GM21526 (cell line): ENCODE measurements around the gene NPAS3.

ENCODE experiments used
- ATAC-seq: cut with Tn5 transposase; IDR thresholded peaks from one replicate; pipeline ENCODE4 v1.9.1; 2021; ENCODE audit warnings: moderate library complexity; ENCODE audit not compliant: unreplicated experiment, low FRiP score

NPAS3 gene

DNA sequence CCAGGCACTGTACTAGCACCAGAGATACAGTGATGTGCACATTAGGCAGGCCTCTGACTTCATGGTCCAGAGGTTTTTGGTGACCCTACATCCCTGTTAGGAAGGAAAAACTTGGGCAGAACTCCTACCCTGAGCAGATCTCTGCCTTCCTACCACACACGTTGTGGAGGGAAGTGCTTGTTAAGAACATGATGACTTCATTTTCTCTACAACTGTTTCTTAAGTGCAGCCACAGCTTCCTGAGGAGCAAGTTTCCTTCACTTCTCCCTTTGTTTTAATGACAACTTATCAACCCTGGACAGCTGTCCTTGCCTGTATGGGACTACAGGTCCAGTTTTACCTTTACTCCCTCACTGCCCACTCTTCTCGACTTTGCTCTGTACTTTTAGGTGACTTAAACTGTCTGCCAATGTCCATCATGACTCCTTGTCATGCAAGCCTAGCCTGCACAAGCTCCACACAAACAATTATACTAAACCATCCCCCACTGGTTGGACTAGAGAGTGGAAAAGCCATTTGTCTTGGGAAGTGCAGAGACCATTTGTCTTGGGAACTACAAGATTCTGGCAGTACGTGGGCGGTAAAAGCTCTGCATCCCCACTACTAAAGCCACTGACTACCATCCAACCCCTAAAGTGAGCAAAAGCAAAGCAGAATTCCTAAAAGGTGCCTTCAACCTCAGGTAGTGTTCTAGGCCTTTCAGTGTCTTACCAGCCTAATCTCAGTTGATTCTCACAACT is 652.4 kb downstream of the NPAS3 start:
- no peak for ATAC-seq

DNA sequence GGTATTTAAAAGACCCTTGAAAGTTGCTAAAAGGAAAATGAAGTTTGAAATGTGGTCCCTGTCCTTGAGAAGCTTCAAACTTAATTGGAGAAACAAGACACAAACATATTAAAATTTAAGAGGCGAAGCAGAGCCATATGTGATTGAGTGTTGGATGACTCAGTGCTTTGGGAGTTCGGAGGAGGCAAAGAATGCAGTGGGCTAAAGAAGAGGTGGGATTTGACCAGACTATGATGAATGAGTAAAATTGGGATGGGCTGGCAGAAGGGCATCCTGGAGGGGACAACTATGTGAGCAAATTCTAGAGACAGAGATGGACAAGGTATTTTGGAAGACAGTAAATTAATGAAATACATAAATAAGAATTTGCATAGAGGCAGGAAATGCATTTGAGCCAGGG is 653.6 kb downstream of the NPAS3 start:
- ATAC-seq, result no peak

DNA sequence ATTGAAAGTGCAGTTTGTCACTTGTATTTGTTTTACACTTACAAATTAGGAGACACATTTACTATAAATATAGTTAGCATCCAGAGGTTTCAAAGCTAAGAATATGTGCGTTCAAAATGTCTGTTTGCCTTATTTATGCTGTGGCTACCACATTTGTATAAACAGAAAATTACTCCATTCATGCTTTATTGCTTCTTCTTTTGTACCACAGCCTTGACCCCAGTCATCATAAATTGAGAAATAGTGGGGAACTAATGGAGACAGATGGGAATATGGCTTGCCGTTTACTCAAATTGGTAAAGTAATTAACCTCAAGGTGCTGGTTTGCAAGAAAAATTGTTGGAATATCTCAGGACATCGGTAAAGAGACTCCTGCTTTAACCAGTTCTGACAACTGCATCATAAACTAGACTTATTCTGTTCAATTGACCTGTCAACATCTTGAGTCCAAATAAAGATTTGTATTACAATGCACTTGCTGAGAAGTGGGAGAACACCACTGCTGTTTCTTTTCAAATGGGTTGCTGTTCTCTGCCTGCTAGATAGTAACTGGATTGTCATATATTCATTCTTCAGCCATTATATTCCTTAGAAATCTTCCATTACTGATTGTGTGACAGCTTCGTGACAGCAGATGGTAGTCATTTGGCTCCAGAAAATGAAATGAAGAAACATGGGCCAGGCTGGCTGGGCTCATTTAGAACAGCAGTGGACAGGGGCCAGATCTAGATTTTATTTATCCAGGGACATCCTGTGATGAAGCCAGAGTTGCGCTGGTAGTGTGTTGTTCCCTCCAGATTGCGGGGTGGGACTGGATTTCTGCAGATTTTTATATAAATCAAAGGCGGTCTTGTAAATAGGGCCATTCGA is 657.8 kb downstream of the NPAS3 start:
- no peak for ATAC-seq

GRCh38 chr14:33598582-33598981 is 659.9 kb downstream of the NPAS3 start:
- ATAC-seq, result no peak

DNA sequence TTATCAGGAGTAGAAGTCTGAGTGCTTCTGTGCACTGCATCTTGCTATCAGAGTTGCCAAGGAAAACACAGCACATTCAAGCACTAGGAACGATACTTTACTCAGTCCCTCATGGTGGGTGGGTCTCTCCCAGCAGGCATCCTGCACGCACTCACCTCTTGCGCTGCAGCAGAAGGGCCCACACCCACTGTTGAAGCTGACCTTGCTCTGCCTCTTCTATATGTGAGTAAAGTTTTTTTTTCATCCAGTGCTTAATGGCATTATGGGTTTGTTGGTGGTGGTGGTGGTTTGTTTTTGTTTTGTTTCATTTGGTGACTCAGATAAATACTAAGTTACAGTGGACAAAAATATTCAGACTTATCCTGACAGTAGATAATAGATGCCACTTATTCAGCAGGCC is 663.7 kb downstream of the NPAS3 start:
- no peak for ATAC-seq

GRCh38 chr14:33606591-33606990 is 667.9 kb downstream of the NPAS3 start:
- ATAC-seq, result no peak

DNA sequence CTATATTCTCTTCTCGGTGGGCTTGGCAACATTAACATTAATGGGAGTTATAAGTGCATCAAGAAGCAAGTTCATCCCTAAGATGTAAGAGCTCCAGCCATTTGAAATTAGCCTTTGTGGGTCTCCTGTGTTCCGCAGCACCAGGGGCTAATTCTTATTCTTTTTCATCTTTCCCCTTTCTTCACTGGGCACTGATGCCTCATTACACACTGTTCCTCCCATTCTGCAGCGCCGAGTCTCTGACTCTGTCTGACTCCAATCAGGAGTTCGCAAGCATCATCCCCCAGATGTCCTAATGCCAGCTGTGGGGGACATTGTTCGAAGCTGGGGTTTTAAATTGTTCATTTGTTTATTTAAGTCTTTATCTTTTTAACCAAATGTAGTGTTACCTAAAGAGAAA is 670.9 kb downstream of the NPAS3 start:
- no peak for ATAC-seq

GRCh38 chr14:33610121-33610520 is 671.4 kb downstream of the NPAS3 start:
- no peak for ATAC-seq

DNA sequence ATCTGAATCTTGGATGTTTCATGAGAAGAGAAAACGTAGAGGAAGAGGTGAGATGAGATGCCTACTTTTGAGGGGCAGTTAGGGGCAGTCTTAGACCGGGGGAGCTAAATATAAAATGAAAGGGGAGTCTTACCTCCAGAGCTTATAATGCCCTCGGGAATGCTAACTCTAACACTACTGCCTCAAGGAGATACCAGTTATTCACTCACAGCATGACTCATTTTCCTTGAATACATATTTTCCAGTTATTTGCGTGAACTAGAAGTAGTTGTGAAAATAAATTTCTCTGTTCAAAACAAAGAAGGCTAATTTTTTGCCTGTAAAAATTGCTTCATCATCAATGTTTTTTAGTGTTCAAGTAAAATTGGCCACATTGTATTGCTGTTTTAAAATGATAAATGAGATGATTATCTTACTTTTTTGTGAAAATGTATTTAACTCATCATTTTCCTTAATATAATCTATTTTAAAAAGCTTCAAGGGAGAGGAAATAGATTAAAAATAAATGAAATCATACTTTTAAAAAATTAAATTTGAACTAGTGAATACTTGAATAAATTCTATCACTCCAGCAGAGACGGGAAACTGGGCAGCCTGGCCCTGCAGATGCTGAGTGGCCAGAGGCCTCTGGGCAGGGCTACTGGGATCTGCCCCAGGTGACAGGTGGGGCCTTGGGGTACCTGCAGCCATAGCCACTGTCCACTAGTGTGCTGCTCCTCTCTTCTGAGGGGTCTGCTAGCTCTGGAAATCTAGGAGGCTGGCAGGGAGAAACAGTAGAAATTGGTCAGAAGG is 672.9 kb downstream of the NPAS3 start:
- ATAC-seq, result no peak

DNA sequence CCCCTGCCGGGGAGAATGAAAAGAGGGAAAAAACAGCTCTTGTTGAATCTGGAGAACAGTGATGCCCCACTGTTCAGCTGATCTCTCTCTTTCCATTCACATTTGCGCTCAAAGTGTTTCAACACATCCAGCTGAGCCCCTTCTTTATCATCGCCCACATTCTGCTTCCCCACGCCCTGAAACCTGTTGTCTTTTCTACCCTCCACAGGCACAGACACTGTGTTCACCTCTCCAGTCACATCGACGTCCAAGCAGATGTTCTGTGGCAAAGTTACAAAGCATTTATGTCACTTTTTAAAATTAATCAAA is 673.5 kb downstream of the NPAS3 start:
- ATAC-seq, result no peak

GRCh38 chr14:33617154-33617553 is 678.5 kb downstream of the NPAS3 start:
- no peak for ATAC-seq

DNA sequence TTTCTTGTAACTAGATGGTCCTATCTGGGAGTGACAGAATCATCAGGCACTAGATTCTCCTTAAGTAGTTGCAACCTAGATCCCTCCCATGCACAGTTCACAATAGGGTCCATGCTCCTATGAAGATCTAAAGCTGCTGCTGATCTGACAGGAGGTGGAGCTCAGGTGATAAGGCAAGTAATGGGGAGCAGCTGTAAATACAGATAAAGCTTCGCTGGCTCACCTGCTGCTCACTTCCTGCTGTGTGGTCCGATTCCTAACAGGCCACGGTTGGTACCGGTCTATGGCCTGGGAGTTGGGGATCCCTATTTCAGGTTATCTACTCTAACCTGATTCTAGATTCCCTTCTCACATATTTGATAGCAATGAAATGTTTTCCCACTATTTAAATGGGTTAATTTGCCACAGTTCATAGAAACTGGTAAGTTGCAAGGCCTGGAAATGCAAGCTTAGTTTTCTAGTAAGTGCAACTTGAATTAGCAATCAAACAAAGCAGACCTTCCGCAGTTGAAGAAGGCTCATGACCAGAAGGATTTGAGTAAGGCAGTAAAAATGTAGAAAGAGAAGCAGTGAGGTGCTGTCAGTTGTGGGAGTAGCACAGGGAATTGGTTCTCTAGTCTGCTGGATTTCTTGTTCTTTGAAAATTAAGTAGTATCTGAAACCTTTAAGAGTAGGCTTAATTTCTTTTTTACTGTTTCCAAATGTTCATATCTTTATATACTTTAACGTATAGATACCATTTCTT is 679.9 kb downstream of the NPAS3 start:
- ATAC-seq, result no peak

DNA sequence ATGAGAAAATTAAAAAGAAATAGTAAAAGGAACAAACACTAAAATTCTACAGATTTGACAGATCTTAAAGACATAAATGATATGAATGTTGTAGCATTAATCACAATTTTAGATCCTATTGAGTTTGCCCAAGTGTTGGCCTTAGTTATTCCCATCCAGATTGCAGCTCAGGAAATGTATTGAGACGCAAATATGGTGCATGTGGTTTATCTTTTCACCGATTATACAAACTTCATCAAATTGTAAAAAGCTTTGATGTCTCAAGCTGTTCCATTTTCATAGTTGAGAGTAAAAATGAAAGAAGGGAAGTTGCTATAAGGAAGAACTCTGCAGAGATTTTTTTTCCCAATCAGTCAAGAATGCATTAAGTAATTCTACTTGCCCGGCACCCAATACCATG is 683.8 kb downstream of the NPAS3 start:
- ATAC-seq, result no peak

- ATAC-seq, result no peak
Observed at GRCh38 chr14:33629792-33630191, 691.1 kb downstream of the NPAS3 start.

GRCh38 chr14:33631021-33631420 is 692.3 kb downstream of the NPAS3 start:
- no peak for ATAC-seq

- ATAC-seq, result no peak
Observed at GRCh38 chr14:33631441-33631840, 692.8 kb downstream of the NPAS3 start.

DNA sequence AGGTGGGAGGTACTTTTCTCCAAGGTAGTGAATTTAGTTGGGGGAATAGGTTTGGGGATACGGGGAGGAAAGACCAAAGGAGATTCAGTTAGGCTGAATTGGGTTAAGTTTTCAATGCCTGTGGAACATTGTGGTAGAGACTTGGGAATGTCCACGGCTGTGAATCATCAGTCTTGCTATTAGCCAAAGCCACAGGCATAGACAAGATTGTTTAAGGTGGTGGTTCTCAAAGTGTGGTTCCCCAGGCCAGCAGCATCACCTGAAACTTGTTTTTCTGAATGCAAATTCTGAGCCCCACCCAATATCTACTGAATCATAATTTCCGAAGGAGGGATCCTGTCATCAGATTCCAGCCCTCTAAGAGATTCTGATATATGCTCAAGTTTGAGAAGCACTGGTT is 696.0 kb downstream of the NPAS3 start:
- ATAC-seq, result no peak

GRCh38 chr14:33636716-33637115 is 698.0 kb downstream of the NPAS3 start:
- no peak for ATAC-seq

DNA sequence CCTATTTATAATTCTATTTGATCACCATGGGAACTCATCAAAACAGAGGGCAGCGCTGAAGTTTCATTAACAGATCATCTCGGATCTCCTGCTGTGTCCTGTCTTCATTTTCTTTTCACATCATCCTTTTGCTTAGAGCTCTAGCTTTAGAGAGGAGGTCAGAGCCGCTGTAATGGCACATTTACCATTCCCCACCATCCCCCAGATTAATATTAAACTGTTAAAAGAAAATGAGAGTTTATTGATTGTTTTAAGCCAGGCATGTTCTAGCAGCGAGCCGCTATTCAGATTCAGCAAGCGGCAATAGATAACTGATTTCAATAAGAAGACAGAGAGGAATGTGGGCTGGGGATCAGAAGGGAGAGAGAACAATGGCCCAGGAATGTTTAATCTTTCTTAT is 703.4 kb downstream of the NPAS3 start:
- ATAC-seq, result no peak

DNA sequence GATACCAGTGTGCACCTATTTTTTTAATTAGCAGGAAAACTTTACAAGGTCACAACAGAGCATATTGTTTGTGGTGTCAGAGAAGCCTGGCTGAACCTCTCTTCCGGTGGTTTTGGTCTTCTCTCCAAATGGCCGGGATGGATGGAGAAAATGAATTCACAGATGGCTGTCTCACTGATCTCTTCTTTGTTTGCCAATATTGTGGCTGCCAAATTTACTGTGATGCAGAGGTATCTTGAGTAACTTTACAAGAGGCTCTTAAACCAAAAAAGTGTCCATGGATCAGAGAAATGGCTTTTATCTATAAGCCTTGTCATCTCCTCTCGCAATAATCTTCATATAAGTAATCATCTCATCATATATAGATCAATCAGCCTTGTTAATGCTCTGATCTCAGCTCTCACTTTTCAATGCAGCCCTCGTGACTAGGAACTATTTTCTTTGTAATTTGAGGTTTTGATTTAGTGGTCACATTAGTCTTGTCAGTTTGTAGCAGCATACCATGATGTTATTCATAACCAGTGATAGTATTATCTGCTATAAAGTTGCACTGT is 704.1 kb downstream of the NPAS3 start:
- ATAC-seq, result no peak
